ENCODE data around the gene WDR37. TPM values are rescaled to one million over a fixed set of nuclear protein-coding genes. Genes with fewer than 3 reads are reported as not detected.

Gene WDR37
- total RNA-seq, 2 donors from 2014 or later, result 18.1 to 18.7 TPM

DNA sequence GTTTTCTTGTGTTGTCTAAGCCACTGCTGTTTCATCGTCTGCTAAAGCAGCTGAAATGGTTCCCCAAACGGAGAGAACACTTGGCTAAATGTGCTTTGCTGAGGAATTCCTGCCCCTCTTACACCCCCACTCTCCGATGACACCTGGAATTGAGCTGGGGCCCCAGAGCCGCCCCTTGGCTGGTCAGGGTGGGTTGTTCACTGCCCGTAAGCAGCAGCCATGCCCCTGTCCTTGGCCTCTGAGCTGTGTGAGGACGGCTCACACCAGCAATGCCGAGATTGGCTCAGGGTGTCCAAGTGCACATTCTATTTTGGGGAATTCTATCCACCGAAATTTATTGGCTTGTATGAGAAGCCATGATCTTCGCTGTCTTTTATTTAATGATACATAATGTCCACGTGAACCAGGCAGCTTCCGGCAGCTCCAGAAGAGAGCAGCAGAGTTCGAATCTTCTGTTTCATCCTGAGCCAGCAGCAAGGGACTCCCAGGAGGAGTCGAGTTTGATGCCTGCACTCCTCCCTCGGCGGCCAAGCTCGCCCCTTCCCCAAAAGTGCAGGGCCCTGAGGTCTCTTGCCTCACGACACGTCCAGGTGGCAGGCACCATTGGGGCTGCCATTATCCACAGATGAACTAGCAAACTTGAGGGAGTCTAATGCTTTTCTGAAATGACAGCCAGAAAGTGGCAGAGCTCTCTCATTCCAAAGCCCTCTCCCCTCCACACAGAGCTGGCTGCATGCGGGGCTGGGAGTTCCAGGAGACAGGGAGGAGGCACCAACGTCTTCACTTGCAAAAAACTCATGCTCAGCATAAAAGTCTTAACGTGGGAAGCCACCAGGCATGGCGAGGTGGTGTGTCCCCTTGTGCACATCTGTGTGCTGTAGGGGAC is 114.0 kb downstream of the WDR37 start:
- Mint-ChIP-seq H3K27me3 (ENCODE audit: low read depth) (no peaks in the 10 kb centered on the region), H3K9me3 (no peaks in the 10 kb centered on the region)

DNA sequence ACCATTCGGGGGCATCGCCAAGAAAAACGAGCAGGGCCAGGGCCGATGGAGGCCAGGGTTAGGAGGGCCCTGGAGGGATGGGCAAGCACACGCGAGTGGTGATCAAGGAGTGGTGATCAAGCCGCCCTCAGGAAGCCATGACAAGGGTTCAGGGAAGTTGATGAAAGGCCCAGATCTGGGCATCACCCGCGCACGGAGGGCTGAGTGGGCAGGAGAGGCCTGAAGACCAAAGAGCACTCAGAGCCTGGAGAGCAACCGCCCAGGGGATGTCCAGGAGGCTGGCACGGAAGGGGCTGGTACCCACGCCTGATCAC is 114.6 kb downstream of the WDR37 start:
- no peak for DNase-seq
- no peak overlapping the region for H3K4me3 Mint-ChIP-seq
- ATAC-seq (replicated peaks in 1 of 2), result no peak
- no peaks in the 10 kb centered on the region for H3K36me3 Mint-ChIP-seq (ENCODE audit: insufficient read depth in 2 of 2)
- H3K4me1 Mint-ChIP-seq (ENCODE audit: low read depth), result no peaks in the 10 kb centered on the region
- no peak overlapping the region for H3K27ac Mint-ChIP-seq
- H3K27me3 Mint-ChIP-seq (ENCODE audit: low read depth), result no peaks in the 10 kb centered on the region
- H3K9me3 Mint-ChIP-seq, result no peaks in the 10 kb centered on the region

More for the DNA sequence above, 114.0 kb downstream of the WDR37 start:
- no peak overlapping the region for H3K27ac Mint-ChIP-seq
- ATAC-seq (replicated peaks in 1 of 2), result no peak
- no peak overlapping the region for H3K4me3 Mint-ChIP-seq
- no peaks in the 10 kb centered on the region for H3K4me1 Mint-ChIP-seq (ENCODE audit: low read depth)
- no peak for DNase-seq
- H3K36me3 Mint-ChIP-seq (ENCODE audit: insufficient read depth in 2 of 2), result no peaks in the 10 kb centered on the region

DNA sequence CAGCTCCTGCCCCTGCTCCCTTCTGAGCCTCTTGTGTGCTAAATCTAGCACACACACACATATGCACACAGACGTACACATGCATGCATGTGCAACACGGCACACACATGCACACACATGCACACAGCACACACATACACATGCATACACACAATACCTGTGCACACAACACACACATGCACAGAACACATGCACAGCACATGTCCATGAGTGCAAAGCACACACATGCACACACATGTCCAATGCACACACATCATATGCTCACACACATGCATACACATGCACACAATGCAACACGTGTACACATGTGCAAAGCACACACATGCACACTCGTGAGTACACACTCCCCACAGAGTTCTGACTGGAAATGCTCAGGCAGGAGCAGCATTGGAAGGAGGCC is 115.0 kb downstream of the WDR37 start:
- no peak overlapping the region for H3K4me3 Mint-ChIP-seq
- no peaks in the 10 kb centered on the region for H3K4me1 Mint-ChIP-seq (ENCODE audit: low read depth)
- H3K36me3 Mint-ChIP-seq (ENCODE audit: insufficient read depth in 2 of 2), result no peaks in the 10 kb centered on the region
- H3K27ac Mint-ChIP-seq, result no peak overlapping the region
- no peaks in the 10 kb centered on the region for H3K27me3 Mint-ChIP-seq (ENCODE audit: low read depth)
- DNase-seq, result no peak
- no peaks in the 10 kb centered on the region for H3K9me3 Mint-ChIP-seq
- no peak for ATAC-seq (replicated peaks in 1 of 2)

DNA sequence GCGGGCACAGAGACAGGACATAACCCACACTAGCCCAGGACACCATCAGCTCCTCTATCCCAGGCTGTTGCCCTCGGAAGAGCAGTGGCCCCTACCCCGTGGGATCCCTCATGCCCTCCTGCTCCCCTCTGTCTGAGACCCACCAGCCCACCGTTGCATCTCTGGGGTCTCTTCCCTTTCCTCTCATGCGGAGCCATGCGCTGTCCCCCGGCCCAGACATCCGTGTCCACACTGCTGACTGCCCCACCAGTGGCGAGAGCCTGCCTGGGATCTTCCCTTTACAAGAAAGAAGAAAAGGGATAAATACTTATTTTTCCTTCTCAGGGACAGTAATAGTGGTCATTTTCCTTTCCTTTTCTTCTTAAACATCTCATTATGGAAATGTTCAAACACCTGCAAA is 115.4 kb downstream of the WDR37 start:
- Mint-ChIP-seq H3K4me3 (no peak overlapping the region), H3K27me3 (ENCODE audit: low read depth) (no peaks in the 10 kb centered on the region), H3K9me3 (no peaks in the 10 kb centered on the region), H3K27ac (no peak overlapping the region), H3K4me1 (ENCODE audit: low read depth) (no peaks in the 10 kb centered on the region), H3K36me3 (ENCODE audit: insufficient read depth in 2 of 2) (no peaks in the 10 kb centered on the region)
- DNase-seq (no peak), ATAC-seq (replicated peaks in 1 of 2) (no peak)

DNA sequence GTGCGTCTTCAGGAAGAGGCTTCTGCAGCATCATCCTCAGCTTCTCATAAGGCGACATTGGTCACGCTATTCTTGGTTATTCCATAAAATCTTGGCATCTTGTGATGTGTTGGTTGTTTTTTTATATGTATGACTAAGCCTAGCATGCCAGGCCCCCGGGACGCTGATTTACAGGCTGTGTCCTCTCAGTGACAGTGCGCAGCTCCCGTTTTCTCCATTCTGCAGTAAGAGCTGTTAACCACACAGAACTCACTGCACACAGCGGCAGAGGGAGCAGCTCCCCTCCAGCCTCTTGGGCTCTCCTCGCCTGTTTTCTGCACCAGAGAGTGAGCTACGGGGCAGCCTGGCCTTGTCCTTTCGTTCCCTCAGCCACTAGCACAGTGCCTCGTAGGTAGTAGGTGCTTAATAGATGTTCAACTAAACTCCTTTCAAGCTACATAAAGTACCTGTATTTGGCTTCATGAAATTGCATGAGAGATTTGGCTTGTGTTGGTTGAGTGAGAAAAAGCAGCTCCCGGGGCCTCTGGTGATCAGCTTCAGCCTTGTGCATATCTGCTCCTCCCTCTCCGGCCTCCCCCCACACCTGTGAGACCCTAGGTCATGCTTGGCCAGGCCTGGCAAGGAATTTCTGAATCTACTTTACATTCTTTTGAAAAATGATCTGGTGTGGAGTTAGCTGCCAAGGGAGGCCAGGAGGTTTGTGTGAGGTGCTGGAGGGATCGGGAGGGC is 116.2 kb downstream of the WDR37 start:
- no peak overlapping the region for H3K4me3 Mint-ChIP-seq

DNA sequence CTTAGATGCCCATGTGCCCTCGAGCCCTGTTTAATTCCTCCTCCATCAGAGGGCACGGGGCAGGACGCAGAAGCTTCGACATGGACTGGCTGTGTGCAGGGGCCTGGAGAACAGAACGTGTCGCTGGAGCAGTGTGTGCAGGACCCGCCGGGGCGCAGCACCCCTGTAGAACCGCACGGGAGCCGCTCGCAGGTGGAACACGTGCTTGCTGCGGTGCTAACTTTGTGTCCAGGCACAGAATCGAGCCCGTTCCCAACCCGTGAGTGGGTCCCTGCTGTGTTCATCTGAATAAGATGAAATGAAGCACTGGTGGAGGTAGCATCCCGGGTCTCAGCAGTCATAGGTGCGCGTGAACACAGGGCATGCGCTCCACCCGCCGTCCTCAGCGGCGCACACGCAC is 116.9 kb downstream of the WDR37 start:
- no peaks in the 10 kb centered on the region for H3K9me3 Mint-ChIP-seq
- H3K36me3 Mint-ChIP-seq (ENCODE audit: insufficient read depth in 2 of 2), result no peaks in the 10 kb centered on the region
- no peaks in the 10 kb centered on the region for H3K27me3 Mint-ChIP-seq (ENCODE audit: low read depth)
- DNase-seq (no peak), ATAC-seq (replicated peaks in 1 of 2) (no peak)
- no peak overlapping the region for H3K27ac Mint-ChIP-seq
- H3K4me3 Mint-ChIP-seq, result no peak overlapping the region
- H3K4me1 Mint-ChIP-seq (ENCODE audit: low read depth), result no peaks in the 10 kb centered on the region

More for the DNA sequence above, 116.2 kb downstream of the WDR37 start:
- no peak overlapping the region for H3K27ac Mint-ChIP-seq
- no peaks in the 10 kb centered on the region for H3K36me3 Mint-ChIP-seq (ENCODE audit: insufficient read depth in 2 of 2)
- no peaks in the 10 kb centered on the region for H3K9me3 Mint-ChIP-seq
- no peaks in the 10 kb centered on the region for H3K27me3 Mint-ChIP-seq (ENCODE audit: low read depth)
- no peak for ATAC-seq (replicated peaks in 1 of 2)
- no peaks in the 10 kb centered on the region for H3K4me1 Mint-ChIP-seq (ENCODE audit: low read depth)
- no peak for DNase-seq

DNA sequence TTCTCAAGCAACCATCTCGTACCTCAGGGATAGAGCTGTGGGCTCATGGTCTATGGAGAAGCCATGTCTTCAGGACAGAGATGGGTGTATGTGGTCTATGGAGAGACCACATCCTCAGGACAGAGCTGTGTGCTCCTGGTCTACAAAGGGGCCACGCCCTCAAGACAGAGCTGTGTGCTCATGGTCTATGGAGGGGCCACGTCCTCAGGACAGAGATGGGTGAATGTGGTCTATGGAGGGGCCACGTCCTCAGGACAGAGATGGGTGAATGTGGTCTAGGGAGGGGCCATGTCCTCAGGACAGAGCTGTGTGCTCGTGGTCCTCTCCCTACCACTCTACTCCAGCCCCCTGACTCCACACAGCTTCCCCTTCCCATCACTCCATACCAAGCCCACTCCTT is 117.8 kb downstream of the WDR37 start:
- DNase-seq, result no peak
- no peaks in the 10 kb centered on the region for H3K36me3 Mint-ChIP-seq (ENCODE audit: insufficient read depth in 2 of 2)
- no peaks in the 10 kb centered on the region for H3K27me3 Mint-ChIP-seq (ENCODE audit: low read depth)
- H3K4me3 Mint-ChIP-seq, result no peak overlapping the region
- no peaks in the 10 kb centered on the region for H3K9me3 Mint-ChIP-seq
- ATAC-seq (replicated peaks in 1 of 2), result no peak
- no peaks in the 10 kb centered on the region for H3K4me1 Mint-ChIP-seq (ENCODE audit: low read depth)
- H3K27ac Mint-ChIP-seq, result no peak overlapping the region

DNA sequence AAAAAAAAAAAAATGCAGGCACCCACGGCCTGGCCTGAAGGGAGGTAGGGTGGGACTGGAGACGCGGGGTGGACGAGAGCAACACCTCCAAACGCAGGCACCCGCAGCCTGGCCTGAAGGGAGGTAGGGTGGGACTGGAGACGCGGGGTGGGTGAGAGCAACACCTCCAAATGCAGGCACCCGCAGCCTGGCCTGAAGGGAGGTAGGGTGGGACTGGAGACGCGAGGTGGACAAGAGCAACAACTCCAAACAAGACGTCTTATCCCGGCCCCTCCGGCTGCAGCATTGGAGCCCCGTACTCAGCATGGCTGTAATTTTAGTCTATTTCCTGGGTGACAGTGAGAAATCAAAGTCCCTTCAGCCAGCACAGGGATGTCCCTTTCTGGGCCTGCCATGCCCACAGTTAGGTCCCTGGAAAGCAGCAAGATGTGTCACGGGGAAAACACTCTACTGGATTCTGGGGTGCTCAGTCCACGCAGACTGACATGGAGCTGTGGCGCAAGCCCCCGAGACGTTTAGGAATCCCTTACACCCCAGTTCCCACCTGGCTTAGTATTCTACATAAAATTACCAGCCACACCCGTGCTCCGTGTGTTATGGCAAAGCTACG is 119.9 kb downstream of the WDR37 start:
- Mint-ChIP-seq H3K4me1 (ENCODE audit: low read depth) (no peaks in the 10 kb centered on the region), H3K9me3 (no peaks in the 10 kb centered on the region), H3K4me3 (no peak overlapping the region), H3K36me3 (ENCODE audit: insufficient read depth in 2 of 2) (no peaks in the 10 kb centered on the region), H3K27me3 (ENCODE audit: low read depth) (no peaks in the 10 kb centered on the region), H3K27ac (no peak overlapping the region)
- ATAC-seq (replicated peaks in 1 of 2) (no peak), DNase-seq (no peak)

DNA sequence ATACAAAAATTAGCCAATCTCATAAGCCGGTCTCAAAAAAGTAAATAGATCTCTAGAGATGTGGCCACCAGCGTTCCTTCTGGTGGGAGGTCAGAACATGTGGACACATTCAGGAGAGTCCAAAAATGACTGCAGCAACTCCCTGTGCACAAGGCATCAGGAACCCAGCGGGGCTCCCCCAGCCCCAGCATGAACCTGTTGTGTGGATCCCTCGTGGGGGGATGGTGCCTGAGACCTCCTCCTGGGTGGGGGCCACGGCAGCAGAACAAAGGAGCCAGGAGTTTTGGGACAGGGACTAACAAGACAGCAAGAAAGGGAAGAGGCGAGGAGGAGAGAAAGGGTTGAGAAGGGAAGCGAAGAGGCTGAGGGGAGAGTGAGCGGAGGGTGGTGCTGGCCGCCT is 121.8 kb downstream of the WDR37 start:
- no peaks in the 10 kb centered on the region for H3K4me1 Mint-ChIP-seq (ENCODE audit: low read depth)
- H3K9me3 Mint-ChIP-seq, result no peaks in the 10 kb centered on the region
- H3K36me3 Mint-ChIP-seq (ENCODE audit: insufficient read depth in 2 of 2), result no peaks in the 10 kb centered on the region
- H3K4me3 Mint-ChIP-seq, result no peak overlapping the region
- no peak for DNase-seq
- H3K27ac Mint-ChIP-seq, result no peak overlapping the region
- no peaks in the 10 kb centered on the region for H3K27me3 Mint-ChIP-seq (ENCODE audit: low read depth)
- no peak for ATAC-seq (replicated peaks in 1 of 2)

DNA sequence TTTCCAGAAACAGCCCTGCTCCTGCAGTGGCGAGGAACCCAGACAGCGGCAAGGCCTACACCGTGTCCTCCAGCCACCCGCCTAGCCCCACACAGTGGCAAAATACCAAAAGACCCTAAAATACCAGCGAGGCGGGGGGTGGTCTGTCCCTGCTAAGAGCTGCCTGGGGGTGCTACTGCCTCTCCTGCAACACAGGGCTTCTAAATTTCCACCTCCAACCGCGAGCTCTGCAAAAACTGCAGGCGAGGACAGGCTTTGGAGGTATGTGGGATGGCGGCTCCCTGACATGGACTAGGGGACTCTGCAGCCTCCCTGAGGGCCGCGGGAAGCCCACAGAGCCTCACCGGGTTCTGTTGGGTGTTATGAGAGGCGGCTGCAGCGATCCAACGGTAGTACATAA is 122.3 kb downstream of the WDR37 start:
- ATAC-seq (replicated peaks in 1 of 2) (no peak), DNase-seq (no peak)
- H3K4me3 Mint-ChIP-seq, result no peak overlapping the region
- no peaks in the 10 kb centered on the region for H3K27me3 Mint-ChIP-seq (ENCODE audit: low read depth)
- no peaks in the 10 kb centered on the region for H3K4me1 Mint-ChIP-seq (ENCODE audit: low read depth)
- no peaks in the 10 kb centered on the region for H3K36me3 Mint-ChIP-seq (ENCODE audit: insufficient read depth in 2 of 2)
- H3K27ac Mint-ChIP-seq, result no peak overlapping the region
- no peaks in the 10 kb centered on the region for H3K9me3 Mint-ChIP-seq

DNA sequence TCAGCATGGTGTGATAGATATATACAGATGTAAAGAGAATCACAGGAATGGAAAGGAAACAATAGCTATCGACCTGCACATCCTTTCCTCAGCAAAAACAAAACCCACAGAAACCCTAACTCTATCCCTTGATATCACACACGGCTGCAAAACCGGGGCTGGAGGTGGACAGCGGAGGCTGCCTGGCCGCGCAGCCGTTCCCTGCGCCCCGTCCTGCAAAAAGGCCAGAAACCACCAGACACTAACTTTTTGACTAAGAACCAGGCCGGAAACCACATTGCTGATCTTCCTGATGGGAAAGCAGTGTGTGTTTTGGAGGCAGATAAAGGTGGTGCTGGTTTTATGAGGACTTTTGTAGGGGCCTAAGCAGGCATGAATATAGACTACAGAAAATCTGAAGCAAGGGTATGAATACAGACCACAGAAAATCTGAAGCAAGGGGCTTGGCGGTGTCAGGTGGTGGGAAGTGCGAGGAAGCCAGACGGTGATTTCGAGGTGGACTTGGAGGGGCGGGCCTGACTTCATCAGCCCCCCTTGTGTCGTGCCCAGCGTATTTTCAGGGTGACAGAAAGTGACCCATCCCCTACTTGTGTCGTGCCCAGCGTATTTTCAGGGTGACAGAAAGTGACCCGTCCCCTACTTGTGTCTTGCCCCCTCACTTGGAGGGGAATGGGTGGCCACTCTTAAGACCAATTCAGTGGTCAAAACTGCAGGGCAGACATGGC is 123.3 kb downstream of the WDR37 start:
- Mint-ChIP-seq H3K27me3 (ENCODE audit: low read depth) (no peaks in the 10 kb centered on the region), H3K36me3 (ENCODE audit: insufficient read depth in 2 of 2) (no peaks in the 10 kb centered on the region), H3K27ac (no peak overlapping the region), H3K4me3 (no peak overlapping the region), H3K4me1 (ENCODE audit: low read depth) (no peaks in the 10 kb centered on the region), H3K9me3 (no peaks in the 10 kb centered on the region)
- ATAC-seq (replicated peaks in 1 of 2) (no peak), DNase-seq (no peak)

DNA sequence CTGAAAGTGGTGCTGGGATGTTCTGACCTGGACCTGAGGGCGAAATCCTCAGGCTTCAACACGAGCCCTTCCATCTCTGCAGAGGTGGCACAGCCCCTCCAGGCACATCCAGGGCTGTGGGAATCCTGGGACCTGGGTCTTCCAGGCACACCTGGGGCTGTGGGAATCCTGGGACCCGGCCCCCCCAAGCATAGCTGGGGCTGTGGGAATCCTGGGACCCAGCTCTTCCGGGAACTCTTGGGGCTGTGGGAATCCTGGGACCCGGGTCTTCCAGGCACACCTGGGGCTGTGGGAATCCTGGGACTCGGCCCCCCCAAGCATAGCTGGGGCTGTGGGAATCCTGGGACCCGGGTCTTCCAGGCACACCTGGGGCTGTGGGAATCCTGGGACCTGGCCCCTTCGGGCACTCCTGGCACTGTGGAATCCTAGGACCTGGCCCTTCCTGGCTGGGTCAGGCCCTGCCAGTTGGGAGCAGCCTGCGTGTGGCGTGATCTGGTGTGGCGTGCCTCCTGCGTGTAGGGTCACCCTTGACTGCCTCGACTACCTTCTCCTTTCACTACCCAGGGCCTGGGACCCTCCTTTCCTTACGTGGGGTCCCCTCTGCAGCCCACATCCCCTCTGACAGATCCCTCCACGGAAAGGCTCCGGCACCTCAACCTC is 124.0 kb downstream of the WDR37 start:
- no peaks in the 10 kb centered on the region for H3K9me3 Mint-ChIP-seq
- H3K4me1 Mint-ChIP-seq (ENCODE audit: low read depth), result no peaks in the 10 kb centered on the region
- H3K27me3 Mint-ChIP-seq (ENCODE audit: low read depth), result no peaks in the 10 kb centered on the region
- no peaks in the 10 kb centered on the region for H3K36me3 Mint-ChIP-seq (ENCODE audit: insufficient read depth in 2 of 2)
- DNase-seq (no peak), ATAC-seq (replicated peaks in 1 of 2) (no peak)
- no peak overlapping the region for H3K4me3 Mint-ChIP-seq
- no peak overlapping the region for H3K27ac Mint-ChIP-seq

DNA sequence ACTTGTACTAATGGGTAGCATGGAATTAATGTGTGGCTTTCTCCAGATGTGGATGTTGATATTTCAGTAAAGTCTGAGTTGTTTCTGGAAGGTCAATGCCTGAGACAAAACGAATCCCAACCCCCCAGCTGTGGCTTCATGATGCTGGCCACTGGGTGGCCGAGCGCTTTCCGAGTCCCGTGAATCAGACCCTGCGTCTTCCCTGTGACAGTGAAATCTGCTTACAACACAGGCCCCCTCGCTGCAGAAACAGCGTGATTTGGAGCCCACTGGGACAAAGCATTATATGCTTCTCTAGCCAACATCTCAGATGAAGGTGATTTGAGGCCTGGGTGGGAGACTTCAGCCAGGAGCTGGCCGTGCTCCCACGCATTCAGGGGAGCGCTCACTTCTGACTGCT is 124.7 kb downstream of the WDR37 start:
- no peak overlapping the region for H3K4me3 Mint-ChIP-seq
- H3K27me3 Mint-ChIP-seq (ENCODE audit: low read depth), result no peaks in the 10 kb centered on the region
- no peaks in the 10 kb centered on the region for H3K4me1 Mint-ChIP-seq (ENCODE audit: low read depth)
- H3K9me3 Mint-ChIP-seq, result no peaks in the 10 kb centered on the region
- no peak overlapping the region for H3K27ac Mint-ChIP-seq
- H3K36me3 Mint-ChIP-seq (ENCODE audit: insufficient read depth in 2 of 2), result no peaks in the 10 kb centered on the region
- DNase-seq, result no peak
- no peak for ATAC-seq (replicated peaks in 1 of 2)
